Fibroblast of skin of right quadriceps (primary cell): ENCODE measurements around the gene SNX1.
"Not testable (repeated sequence)": the region's sequence is repeated elsewhere in the genome, so short reads cannot be mapped to it uniquely, and the experiment has no call there.

Experiments
- DNase-seq: peaks from one replicate; pipeline ENCODE4 v3.0.0-alpha.2; 2013

The SNX1 gene

DNA sequence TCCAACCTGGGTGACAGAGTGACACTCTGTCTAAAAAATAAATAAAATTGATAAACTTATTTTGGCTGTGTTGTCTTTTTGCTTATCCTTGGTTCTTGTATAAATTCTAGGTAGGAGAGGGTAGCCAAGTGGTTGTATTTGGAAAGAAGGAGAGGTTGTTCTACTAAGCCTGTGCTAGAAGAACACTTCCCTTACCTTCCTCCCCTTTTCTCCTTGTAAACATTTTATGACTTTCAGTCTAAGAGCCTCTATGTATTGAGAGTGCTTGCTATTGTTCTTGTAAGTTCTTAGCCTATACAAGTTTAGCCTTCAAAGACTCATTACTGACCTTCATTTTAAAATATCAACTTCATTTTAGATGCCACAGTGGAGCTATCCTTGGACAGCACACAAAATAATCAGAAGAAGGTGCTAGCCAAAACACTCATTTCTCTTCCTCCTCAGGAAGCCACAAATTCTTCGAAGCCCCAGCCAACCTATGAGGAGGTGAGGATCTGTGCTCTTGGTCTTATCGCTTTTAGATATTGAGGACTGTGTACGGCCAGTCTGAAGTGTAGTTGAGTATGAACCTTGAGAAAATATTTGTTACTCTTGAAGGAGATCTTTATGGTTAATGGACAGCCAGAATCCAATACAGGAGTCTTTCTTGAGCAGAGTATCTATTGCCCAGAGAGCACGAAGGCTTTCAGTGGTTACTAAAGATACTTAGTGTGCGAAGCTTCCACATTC lies 22.1 kb downstream of the SNX1 start:
- DNase-seq = no peak

DNA sequence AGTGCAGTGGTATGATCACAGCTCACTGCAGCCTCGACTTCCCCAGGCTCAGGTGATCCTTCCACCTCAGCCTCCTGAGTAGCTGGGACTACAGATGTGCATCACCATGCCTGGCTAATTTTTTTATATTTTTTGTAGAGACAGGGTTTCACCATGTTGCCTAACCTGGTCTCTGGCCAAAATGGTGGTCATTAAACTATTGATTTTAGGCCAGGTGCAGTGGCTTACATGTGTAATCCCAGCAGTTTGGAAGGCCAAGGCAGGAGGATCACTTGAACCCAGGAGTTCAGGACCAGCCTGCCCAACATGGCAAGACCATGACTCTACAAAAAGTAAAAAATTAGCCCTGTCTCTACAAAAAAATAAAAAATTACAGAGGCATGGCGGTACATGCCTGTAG lies 24.5 kb downstream of the SNX1 start:
- DNase-seq = not testable (repeated sequence)

DNA sequence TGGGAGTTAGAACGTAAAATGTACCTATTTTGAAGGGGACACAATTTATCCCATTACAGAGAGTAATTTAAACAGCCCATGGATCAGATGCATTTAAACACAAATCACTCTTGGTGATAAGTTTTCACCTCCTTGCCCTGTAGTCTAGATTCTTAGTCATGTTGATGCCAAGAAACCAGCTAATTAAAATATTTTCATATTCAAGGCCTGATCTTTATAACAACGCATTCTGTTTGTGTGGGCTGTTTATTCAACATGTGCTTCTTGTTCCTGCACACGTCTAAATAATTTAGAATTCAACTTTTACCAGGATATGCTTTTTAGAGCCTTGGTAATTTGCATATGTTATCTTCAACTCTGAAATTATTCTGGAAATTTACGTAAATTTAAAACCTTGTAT lies 25.8 kb downstream of the SNX1 start:
- no peak for DNase-seq

DNA sequence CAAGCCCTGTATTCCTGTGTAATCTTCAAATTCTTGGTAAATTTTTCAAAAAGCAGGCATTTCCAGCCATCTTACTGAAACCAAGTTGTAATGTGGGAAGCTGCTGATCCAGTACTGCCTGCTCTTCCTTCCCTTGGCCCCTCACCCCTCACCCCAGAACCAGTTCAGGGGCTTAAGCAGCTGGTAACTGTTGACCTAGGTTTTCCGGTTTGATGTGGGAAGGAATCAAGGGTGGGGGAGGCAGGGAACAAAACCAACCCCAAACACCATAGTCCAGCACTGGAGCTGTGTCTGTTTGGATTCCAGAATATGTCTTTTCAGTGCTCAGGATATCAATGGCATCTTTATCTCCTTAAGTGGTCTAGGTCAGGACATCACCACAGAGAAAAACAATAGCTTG lies 26.7 kb downstream of the SNX1 start:
- no peak for DNase-seq

DNA sequence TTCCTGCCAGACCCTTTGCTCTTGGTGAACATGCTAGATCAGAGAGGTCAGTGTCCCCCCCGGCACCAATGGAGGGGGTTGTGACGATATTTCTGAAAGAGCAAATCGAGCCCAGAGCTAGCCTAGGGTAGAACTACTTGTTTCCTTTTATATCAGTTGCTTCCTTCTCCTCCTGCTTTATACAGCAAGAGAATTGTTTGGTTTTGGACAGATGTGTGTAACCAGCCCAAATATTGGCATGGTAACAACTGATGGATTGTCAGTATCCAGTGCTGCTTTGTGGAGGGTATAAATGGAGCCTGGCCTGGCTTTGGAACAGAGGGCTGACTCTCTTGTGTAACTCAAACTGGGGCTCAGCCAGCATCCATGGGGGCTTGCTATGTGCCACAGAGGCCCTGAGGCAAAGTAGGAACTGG lies 27.2 kb downstream of the SNX1 start:
- no peak for DNase-seq

DNA sequence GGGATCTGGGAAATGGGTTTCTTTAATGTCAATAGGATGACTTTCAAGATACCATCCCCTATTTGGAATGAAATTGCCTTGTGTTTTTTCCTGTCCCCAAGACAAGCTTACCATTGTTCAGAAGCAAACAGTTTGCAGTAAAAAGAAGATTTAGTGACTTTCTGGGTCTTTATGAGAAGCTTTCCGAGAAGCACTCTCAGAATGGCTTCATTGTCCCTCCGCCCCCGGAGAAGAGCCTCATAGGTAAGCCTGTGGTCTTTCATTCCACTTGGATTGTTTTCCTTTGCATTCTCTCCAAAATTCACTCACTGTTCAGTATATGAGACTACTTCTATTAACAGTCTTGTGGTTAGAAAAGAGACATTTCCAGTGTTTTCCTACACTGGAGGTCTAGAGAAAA lies 30.2 kb downstream of the SNX1 start:
- DNase-seq = no peak

DNA sequence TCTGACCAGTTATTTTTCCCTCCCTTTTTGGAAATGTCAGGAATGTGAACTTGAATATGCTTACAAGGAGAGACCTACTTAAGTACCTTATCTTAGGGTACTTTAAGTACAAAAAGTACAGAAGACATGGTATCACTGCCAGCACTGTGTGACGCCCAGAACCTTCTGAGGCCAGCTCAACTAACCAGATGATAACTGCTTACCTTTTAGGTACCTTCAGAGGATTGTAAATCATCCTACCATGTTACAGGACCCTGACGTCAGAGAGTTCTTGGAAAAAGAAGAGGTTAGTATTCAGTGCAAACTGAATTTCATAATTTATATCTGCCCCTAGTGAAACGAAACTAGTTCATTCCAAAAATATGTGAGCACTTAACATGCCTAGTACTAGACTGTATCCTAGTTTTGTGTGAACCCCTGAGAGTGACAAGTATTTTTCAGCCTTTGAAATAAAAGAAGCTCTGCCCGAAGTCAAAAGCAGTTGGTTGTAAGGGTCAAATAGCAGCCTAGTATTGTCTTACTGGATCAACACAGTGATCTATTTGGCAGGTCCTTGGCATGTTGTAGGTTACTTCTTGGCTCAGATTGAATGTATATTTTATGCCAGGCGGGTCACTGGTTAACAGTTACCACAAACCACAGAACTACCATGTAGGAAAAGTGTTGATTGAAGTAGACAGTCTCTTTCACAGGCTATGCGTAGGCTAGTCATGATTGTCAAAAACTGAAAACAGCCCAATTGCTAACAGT lies 31.9 kb downstream of the SNX1 start:
- no peak for DNase-seq

DNA sequence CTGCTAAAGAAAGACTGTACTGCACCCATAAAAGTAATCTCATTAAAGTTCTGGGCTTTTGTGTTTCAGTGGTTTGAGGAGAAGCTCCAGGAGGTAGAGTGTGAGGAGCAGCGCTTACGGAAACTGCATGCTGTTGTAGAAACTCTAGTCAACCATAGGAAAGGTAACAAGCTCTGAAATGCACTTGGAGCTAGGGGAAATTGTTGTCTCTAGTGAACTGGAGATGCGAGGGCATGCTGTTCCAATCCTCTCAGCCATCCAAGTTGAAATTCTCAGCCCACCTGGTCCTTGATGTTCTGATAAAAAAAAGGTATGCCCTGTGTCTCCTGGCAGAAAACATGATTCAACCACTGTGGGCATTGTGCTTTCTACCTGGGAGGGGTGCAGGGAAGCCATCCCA lies 34.4 kb downstream of the SNX1 start:
- no peak for DNase-seq

DNA sequence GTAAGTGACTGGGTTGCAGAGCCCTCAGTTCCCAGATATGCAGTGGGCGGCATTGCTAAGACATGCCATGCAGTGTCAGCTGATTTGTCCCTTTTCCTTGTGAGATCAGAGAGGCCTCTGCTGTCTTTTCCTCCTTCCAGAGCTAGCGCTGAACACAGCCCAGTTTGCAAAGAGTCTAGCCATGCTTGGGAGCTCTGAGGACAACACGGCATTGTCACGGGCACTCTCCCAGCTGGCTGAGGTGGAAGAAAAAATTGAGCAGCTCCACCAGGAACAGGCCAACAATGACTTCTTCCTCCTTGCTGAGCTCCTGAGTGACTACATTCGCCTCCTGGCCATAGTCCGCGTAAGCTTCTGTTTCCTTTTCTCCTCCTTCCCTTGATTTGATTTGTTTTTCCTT lies 35.8 kb downstream of the SNX1 start:
- DNase-seq = no peak

DNA sequence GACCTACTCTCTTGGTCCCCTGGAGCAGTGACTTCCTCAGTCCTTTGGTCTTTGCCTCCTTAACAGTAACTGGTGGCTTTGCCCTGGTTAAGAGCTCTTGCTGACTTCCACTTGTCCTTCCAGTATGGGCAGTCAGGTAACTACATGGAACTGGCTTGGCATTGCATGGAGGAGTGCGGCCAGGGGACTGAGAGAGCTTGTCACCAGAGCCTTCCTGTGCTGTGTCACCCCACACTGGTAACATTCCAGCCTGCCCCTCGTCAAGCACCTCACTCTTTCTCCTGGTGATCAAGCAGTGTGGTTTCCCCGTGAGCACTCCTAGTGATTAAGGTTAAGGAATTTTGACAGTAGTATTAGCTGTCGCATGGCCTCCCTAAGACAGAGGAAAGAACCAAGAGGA lies 36.4 kb downstream of the SNX1 start:
- DNase-seq = no peak

DNA sequence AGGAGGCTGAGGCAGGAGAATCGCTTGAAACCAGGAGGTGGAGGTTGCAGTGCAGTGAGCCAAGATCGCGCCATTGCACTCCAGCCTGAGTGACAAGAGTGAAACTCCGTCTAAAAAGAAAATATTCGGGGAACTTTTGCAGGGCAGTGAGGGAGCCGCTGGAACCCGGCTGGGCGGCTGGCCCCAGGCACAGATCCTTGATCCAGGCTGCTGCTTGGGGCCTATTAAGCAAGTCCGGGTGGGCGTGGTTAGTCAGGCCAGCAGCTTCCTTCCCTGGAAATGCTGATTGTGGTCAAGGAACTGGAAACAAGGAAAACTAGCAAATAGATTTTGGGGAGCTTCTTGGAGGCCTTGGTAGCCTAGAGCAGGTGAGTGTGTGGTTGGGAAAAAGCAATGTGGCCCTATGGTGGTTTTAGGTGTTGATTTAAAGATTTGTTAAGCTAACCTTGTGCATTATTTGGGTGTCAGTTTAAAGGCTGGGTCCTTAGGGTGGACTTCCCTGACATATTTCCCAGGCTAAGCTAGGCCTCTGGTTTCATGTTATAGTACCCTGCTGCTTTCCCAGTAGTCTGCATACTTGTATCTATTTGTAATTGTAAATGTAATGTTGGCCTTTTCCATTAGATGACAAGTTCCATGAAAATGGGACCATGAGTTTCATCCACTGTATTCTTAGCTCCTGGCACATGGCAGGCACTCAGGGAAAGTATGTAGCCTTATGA lies 38.0 kb downstream of the SNX1 start:
- no peak for DNase-seq

DNA sequence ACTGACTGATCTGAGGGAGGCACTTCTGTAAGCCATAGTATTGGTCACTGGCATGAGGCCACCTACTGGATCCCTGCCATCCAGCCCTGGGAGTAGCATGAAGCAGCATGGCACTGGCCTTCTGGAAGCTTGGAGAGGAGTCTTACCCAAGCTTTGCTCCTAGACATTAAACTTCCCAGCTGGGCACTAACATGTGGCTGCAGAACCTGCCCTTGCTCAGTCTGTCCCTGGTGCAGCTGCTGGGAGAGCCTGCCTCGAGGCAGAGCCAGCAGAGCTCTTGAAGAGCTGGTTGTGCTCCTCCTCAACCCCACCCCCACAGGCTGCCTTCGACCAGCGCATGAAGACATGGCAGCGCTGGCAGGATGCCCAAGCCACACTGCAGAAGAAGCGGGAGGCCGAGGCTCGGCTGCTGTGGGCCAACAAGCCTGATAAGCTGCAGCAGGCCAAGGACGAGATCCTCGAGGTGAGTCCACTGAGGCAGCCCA lies 38.6 kb downstream of the SNX1 start:
- DNase-seq = no peak

DNA sequence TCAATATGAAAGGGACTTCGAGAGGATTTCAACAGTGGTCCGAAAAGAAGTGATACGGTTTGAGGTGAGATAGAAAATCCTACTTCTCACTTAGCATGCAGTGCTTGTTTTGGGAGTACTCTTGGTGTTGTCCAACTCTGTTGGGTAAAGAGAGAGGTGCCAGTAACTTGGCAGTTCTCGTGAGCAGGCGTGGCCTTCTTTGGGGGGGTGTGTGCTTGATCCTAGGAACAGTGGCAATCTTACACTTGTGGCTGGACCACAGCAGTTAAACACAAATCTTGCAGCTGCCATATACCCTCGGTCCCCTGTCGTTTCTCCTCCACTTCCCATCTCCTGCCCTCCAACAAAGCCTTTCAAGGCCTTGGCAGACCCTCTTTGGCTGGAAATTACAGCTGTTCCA lies 40.6 kb downstream of the SNX1 start:
- DNase-seq = no peak

DNA sequence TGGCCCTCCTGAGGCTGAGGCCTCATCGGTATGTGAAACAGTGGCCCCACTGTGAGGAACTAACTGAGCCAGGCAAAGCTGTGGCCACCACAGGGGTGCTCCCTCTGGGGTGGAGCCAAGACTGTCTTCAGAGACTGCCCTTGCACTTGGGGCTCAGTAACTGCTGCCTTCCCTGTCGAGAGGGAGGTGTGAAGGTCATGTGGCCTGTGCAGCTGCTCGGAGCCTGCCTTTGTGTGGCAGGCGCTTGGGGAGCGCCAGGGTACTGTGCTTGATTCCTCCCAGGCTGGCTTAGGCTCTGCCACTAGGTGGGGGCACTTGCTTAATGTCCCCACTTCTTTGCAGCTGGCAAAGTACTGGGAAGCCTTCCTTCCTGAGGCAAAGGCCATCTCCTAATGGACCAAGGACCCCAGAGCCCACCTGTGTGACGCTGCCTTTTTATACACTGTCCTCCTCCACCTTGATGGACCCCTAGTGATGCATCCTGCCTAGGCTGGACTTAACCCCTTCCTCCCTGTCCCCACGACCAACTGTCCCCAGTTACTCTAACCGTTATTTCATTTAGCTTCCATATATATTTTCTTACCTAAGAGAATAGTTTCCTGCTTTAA lies 41.5 kb downstream of the SNX1 start:
- DNase-seq = no peak

DNA sequence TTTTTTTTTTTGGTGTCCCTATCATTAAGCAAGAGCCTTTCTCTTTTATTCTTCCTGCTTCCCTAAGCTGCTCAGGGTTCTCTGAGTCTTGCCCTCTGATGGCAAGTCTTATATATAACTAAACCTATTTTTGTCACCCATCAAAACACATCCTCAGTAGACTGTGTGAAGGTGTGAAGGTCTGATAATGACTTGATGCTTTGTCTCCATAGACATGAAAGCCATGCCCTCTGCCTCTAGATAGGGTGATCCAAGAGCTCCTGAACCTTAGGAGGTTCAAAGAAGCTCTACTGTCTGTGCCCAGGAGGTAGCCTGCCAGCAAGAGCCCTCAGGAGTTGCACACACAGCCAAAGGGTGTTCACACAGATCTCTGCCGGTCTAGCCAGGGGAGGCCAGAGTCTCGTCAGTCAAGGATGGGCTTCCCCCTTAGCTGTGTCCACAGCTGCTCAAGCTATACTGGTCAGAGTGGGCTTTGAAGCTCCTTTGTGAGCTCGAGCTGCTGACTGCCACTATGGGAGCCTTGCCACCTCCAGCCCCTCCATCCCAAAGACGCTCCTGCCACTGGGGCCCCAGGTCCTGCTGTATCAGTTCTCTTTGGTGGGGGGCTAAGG lies 42.7 kb downstream of the SNX1 start:
- no peak for DNase-seq

DNA sequence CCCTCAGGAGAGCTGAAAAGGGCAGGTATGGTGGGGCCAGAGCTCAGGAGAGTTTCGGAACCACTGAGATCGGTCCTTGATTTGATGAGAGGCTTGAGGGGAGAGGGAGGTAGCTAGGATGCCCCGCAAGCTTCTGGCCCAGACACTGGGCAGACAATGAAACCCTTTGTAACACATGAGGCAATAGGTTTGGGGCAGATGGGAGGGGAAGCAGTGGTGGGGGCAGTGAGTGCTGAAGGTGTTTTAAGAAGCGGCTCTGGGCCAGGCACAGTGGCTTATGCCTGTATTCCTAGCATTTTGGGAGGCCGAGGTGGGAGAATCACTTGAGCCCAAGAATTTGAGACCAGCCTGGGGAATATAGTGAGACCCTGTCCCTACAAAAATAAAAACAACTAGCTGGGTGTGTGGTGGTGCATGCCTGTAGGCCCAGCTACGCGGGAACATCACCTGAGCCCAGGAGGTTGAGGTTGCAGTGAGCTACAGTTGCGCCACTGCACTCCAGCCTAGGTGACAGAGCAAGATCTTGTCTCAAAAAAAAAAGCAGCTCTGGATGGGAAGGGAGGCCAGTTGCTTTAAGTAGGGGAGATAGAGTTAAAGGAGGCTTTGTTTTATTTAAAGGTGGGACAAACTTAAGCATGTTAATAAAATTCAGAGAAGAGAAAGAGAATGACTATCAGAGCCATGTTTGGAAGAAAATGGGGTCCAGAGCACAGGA lies 46.2 kb downstream of the SNX1 start:
- no peak for DNase-seq

DNA sequence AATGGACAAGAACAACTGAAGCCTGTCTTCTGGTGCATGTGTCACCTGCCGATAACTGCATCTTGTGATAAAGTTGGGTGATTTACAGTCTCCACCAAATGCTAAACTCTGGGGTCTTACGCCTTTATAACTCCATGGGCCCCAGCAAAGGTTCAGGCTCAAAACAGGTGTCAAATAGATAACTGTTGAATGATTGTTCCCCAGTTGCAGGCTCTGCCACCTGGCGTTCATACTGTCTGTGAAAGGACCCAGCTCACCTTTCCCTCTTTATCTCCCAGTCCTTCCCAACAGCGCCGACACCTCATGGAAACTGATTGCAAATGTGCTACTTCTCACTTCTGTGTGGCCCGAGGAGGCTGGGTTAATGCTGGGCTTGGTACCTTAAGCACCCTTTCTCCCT lies 47.5 kb downstream of the SNX1 start:
- DNase-seq = no peak

DNA sequence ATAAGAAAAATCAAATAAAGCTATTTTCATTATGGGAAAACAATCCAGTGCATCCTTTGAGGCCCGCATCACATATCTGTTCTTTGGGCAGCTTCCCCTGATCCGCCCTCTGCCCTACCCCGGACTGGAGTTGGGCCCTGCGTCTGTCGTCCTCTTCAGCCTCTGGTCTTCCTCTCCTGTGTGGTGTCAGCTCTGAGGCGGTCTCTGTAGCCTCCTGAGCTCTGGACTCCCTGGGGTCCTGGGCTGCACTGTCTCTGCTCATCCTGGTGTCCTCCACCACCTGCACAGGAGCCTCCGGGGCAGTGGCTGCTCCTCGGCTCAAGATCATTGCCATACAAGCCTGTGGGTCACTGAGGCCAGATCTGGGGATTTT lies 48.4 kb downstream of the SNX1 start:
- no peak for DNase-seq

DNA sequence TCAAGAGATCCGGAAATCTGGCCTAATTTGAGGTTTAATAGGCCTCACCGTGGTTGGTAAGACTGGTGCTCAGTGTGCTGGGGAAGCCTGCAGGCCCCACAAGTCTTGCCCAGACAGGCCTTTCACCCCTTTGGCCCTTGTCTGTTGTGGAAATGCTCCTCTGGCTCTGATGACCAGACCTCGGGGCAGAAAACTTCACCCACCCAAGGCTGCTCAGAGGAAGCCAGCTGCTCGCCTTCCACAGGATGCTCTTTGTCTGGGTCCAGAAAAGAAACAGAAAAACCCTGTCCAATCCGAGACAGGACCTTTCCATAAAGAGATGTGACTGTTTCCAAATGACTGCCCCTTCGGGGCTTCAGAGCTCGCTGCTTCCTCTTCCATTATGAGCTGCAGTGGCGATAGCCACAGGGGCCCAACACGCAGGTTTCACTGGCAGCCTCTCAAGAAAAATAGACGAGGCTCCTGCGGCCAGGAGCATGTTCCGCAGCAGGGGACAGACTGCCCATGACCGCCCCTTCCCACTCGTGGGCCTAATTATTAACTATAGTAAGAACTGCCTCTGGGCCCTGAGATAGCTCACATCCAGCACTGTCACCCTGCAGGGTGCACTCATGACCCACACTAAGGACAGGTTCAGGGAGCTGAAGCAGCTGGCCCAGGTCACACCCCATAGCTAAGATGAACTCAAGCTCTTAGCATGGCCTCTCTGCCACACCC lies 48.9 kb downstream of the SNX1 start:
- DNase-seq = no peak

DNA sequence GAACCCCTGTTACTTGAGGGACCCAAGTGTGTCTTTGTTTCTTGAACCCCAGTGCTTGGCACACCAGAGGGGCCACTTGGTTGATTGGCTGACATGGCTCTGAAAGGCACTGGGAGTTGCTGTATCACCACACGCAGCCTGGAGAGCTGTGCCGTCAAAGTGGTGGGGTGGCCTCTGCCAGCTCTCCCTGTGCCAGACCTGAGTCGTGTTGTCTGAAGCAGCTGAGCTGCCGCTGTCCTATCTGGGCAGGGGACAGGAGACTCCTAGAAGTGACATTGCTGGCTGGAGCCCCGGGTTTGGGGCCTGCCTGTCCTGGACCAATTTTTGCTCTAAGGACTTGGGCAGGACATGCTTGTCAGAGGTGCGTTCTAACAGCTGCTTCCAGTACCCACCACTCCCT lies 50.3 kb downstream of the SNX1 start:
- DNase-seq = no peak

DNA sequence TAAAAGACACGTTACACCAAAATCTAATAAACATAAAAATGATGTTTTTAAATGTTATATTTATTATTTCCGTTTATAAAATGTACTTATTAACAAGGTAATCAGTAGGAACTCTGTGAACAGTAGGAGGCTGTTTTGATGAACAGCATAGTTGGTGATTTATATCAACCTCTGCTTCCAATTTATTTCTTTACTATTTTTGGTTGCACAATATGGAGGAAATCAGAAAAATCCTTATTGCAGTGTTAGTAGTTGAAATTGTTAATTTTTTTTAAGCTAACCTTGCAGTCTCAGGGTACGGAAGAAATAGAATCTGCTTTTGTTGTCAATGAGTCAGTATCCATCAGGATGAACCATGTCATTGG lies 50.7 kb downstream of the SNX1 start:
- DNase-seq = no peak
